HG02884 (cell line): Measurements from ENCODE around the gene CGB1.
"Not testable (repeated sequence)": the region's sequence is repeated elsewhere in the genome, so short reads cannot be mapped to it uniquely, and the experiment has no call there.

Source experiments
- ATAC-seq: cut with Tn5 transposase; IDR thresholded peaks from one replicate; pipeline ENCODE4 v1.9.1; 2021; ENCODE audit warnings: mild to moderate bottlenecking, moderate library complexity; ENCODE audit not compliant: unreplicated experiment

Gene CGB1

DNA sequence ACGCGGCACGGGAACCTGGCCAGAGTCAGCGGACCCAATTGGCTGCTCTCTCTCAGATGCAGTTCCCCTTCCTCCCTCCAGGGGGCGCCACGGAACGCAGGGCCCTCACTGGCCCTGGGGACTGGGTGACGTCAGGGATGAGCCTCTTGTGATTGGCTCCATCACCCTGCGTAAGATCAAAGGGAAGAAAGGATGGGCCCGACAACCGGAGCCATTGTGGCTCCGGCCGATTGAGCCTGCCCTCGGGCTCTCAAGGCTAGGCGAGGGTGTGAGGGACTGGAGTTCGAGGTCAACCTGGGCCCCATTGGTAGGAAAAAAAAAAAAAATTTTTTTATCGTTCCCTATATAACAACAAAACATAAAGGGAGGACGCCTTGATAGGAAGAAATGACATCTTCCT lies at the start of gene CGB1:
Gene CGB1, minus strand, starts transcription at position 81 of the 400 bp plus-strand sequence. CDS start 184 bp downstream, outside the sequence.
- not testable (repeated sequence) for ATAC-seq

DNA sequence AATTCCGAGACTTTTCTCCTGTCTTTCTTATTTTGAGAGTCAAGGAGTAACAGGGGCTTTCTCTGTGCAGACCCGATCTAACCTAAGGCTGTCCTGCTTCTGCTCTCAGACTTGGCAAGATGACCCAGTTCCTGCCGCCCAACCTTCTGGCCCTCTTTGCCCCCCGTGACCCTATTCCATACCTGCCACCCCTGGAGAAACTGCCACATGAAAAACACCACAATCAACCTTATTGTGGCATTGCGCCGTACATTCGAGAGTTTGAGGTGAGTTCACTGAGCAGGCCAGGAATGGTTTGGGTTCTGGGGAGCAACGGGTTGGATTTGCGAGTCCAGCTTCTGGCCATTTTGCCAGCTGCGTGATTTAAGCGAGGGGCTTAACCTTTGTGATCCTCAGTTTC lies 49.6 kb upstream of the CGB1 start:
- no peak for ATAC-seq

DNA sequence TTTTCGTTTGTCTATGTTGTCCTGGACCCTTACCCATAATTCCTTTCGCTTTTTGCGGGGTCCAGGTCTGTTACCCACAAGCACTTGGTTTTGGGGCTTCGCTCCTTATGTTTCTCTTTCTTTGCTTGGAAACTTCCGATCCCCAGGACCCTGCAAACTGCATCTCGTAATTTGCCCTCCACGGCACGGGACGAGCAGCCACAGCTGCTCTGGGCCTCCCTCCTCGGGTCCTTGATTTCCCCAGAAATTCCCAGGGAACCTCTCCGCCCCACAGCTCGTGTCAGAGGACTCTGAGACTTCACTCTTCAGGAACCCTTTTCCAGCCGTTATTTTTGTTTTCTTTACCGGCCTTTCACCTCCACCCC lies 49.2 kb upstream of the CGB1 start:
- ATAC-seq, result no peak

DNA sequence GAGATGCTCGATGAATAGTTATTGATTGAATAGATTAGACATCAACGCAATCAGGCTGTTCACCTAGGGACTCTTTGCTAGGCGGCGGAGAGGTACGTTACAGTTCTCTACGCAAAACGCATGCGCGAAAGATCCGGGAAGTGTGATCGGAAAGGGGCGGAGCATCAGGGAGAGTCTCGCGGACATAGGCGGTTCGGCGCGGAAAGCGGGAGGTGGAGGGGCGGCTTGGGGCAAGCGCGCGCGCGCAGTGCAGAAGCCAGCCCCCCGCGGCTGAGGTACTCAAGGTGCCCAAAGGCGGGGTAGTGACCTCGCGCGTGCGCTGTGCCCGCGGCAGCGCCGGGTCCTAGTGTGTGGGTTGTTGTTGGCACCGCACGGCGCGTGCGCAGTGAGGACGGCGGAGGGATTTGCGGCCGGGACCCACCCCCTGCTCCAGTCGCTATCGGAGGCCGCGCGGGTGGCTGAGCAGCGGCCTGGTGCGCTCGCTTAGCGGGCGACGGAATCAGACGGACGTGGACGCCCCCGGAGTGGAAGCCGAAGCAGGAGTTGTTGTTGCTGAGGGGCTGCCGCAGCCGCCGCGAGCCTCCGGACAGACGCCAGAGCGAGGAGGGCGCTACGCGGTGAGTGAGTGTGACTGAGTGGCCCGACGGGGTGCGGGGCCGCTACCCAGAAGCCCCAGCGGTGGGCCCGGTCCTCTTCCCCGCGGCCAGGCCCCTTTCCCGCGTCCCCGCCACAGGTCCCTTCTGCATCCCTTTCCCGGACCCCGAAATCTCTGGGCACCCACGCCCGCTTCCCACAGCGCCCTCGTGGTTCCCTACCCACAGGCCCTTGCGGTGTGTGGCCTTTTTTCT lies 48.5 kb upstream of the CGB1 start, which contains the start of gene SNRNP70:
Gene SNRNP70, plus strand, starts transcription at position 432 of the 848 bp plus-strand sequence. CDS start 964 bp downstream, outside the sequence.
- no peak for ATAC-seq

DNA sequence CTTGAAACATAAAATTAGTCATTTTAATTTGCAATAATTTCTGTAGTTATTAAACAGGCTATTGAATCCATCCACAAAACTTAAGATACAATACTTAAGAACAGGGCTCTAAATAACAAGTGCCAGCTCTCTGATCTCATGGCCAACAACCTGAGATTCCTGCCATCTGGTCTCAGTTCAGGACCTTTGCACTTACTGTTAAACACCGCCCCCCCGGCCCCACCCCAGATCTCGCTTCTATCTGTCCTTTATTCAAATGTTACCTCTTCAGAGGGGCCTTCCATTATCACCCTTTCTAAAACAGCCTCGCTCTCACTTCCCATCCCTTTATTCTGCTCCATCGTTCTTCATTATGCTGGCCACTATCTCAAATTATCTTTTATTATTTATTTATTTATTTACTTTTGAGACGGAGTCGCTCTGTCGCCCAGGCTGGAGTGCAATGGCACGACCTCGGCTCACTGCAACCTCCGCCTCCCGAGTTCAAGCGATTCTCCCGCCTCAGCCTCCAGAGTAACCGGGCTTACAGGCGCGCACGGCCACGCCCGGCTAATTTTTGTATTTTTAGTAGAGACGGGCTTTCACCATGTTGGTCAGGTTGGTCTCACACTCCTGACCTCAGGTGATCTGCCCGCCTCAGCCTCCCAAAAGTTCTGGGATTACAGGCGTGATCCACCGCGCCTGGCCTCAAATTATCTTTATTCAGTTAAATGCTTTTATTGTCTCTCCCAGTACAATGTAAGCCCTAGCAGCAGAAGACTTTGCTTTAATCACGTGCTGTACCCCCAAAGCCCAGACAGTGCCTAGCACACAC lies 47.7 kb upstream of the CGB1 start:
- ATAC-seq, result no peak

DNA sequence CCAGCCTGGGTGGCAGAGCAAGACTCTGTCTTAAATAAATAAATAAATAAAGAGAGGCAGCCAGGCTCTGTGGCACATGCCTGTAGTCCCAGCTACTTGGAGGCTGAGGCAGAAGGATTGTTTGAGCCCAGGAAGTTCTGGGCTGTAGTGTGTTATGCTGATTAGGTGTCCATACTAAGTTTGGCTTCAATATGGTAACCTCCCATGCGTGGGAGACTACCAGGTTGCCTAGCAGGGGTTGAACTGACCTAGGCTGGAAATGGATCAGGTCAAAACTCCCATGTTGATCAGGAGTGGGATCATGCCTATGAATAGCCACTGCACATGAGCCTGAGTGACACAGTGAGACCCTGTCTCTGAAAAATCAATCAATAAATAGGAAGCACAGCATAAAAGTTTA lies 44.6 kb upstream of the CGB1 start:
- ATAC-seq, result no peak

DNA sequence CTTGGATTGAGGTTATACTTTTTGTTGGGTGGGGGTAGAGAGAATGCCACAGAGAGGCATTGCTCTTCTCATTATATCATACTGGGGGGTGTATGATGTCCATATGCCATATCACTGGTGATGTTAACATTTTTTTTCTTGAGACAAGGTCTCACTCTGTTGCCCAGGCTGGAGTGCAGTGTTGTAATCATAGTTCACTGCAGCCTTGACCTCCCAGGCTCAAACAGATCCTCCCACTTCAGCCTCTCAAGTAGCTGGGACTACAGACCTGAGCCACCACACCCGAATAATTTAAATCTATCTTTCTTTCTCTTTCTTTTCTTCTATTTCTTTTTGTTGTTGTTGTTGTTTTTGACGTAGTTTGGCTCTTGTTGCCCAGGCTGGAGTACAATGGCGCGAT lies 43.7 kb upstream of the CGB1 start:
- no peak for ATAC-seq

DNA sequence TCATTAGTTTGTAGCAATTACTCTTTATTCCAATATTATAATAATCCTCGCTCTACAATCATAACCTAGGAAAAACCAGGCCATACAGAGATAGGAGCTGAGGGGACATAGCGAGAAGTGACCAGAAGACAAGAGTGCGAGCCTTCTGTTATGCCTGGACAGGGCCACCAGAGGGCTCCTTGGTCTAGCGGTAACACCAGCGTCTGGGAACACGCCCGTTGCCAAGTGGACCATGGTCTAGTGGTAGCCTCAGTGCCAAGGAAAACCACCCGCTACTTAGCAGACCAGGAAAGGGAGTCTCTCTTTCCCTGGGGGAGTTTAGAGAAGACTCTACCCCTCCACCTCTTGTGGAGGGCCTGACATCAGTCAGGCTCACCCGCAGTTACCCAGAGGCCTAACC lies 38.2 kb upstream of the CGB1 start:
- not testable (repeated sequence) for ATAC-seq

DNA sequence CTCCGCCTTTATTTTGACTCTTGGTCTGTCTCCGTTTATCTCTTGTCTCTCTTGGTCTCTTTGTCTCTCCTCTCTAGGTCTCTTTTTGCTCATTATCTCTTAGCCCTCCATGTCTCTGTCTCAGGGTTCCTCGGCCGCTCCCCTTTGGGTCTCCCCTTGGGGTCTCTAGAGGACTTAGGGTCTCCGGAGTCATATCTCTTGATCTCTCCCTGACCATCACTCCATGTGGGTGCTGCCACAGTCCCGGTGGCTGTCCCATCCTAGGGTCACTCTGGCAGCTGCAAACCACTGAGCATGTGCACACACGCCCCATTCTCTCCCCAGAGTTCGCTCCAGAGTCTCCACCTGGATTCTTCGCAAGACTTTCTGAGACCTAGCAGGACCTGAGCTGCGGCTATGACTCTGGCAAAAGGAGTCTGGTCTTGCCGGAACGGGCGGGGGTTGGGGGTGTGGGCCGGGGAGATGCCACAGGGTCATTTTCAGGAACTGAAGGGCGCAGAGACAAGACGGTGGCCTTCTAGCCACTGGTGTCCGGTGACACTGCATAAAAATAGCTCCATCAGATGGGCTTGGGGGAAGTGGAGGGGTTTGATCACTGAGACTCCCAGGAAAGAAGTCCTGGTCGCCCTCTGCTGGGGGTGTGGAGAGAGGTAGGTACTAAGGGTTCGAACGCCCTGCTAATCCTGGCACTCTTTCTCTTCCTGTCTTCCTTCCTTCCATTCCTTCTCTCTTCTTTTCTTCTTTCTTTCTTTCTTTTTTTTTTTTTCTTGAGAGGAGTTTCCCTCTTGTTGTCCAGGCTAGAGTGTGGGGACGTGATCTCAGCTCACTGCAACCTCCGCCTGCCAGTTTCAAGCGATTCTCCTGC lies 37.1 kb upstream of the CGB1 start:
- ATAC-seq, result no peak

DNA sequence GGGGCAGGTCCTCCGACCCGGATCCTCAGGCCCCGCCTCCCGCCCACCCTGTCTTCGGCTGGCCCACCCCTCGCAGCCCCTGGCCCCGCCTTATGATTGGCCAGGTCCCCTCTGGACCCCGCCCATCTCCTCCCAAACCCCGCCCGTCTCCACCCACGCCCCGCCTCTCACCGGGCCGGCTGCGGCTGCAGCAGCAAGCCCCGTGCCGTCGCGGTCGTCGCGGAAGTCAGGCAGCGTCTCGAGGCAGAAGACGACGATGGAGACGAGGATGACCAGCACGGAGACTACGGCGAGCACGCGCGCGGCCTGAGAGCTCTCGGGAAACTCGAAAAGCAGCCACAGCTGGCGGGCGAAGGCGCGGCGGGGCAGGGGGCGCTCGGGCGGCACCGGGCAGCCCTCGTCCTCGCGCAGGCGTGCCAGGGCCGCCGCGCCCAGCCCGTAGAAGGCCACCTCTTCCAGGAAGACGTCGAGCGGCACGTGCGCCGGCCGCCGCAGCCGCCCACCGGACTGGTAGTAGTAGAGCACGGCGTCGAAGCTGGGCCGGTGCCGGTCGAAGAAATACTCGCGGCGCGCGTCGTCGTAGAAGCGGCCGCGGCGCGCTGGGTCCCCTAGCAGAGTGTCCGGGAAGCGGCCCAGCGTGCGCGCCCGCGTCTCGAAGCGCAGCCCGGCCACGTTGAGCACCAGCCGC lies 35.3 kb upstream of the CGB1 start:
- no peak for ATAC-seq

DNA sequence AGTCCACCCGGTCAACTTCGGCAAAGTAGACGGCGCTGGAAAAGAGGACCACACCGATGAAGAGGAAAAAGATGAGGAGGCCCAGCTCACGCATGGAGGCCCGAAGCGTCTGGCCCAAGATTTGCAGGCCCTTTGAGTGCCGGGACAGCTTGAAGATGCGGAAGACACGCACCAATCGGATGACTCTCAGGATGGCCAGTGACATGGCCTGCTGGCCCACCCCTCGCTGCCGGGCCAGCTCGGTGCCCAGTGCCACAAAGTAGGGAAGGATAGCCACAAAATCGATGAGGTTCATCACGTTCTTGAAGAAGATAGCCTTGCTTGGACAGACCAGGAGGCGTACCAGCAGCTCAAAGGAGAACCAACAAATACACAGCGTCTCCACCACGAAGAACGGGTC lies 33.7 kb upstream of the CGB1 start:
- ATAC-seq, result no peak

DNA sequence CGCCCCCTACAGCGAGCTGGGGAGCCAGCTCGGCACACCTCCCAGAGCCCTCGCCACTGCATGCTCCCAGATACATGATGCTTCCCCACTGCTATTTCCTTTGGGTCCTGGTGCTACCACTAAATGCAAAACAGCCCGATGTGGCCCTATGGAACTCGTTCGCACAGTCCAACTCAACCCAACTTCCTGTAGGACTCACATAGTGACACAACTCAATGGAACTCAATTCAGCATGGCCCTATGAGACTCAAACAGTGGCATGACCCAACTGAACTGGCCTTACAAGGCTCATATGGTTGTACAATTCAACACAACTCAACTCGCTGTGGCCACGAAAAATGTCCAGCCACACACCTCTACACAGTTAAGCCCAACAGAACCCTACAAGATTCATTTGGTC lies 32.3 kb upstream of the CGB1 start:
- no peak for ATAC-seq

DNA sequence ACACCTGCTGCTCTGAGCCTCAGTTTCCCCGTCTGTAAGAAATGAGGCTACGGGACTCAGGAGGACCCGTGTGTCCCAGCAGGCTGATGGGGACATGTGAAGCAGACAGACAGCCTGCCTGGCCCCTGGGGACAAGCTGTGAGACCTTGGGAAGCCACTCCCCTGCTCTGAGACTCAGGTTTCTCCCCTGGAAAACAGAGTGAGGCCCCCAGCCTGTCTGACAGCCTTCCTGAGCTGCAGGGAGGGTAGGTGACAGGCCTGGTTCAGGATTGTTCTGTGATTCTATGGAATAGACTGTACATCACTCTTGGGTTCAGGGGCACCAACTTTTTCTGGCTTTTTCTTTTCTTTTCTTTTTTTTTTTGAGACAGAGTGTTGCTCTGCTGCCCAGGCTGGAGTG lies 30.9 kb upstream of the CGB1 start:
- no peak for ATAC-seq

DNA sequence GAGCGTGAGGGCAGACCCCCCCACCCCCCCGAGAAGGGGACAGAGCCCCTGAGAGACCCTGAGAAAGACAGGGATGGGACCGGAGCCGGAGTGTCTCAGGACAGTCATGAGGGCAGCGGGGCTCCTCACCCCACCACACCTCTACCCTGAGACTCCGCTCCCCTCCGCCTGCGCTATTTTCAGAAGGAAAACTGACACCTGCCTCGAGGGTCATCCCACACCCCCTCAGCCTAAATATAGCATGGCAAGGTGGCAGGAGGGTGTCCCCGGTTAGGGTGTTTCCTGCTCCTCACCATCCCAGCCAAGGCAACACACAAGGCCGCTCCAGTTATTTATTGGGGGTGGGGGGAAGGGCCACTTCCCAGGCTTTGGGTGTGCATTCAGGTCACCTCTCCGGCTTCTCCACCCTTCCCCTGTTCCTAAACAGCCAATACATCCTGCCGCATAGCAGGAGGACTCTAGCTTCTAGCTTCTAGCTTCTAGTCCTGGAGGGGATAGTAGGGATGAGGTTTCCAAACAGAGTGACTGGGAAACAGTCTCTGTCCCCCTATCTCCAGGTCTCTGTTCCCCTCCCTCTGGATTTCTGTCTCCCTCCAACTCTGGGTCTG lies 29.3 kb upstream of the CGB1 start:
- ATAC-seq, result no peak

DNA sequence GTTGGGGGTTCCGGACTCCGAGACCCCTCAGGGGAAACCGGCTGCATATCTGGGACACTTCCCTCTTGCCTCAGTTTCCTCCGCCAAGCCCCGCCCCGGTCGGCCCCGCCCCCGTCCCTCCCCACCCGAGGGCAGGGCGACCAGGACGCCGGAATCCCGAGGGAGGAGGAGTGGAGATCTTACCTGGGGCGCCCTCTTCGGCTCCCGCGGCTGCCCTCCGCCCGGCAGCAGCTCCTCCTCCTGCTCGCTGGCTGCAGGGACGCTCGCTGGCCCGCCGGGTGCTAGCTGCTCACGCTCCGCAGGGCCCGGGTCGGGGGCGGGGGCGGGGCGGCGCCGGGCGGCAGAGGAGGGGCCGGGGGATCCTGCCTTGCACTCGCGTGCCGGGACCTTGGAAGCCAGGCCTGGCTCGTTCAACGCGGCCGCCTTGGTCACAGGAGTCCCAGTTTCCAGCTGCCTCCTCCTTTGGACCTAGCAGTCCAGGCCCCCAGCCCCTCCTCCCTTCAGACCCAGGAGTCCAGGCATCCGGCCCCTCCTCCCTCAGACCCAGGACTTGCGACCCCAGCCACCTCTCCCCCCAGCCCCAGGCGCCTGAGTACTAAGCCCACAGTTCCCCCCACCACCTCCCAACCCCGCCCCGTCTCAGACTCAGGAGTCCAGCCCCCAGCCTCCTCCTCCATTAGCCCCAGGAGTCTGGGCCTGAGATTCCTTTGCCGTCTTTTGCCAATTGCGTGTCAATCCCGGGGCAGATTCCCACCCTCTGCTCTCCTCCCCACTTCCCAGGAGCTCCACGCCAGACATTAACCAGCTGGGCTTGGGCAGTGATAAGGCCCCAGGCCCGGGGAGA lies 28.3 kb upstream of the CGB1 start, which contains the start of gene NTF4:
Gene NTF4, minus strand, starts transcription at position 51 of the 844 bp plus-strand sequence. CDS start 2,821 bp downstream, outside the sequence.
- no peak for ATAC-seq

DNA sequence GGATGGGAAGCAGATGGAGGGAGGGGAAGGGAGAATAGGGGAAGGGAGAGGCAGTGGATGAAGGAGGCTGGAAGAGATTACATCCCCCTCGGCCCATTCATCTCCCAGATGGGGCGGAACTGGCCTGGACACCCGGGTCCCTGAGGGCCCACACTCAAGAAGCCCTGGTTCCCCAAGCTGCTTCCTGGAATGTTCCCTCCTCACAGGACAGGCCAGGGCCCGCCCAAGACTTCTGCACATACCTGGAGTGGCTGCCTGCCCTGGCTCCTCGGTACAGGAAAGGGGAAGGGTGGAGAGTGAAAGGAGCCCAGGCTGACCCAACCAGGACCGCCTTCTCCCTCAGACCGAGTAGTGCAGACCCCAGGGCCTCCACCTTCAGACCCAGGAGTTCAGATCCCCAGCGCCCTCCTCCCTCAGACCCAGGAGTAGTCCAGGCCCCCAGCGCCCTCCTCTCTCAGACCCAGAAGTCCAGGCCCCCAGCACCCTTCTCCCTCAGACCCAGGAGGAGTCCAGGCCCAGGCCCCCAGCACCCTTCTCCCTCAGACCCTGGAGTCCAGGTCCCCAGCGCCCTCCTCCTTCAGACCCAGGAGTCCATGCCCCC lies 27.4 kb upstream of the CGB1 start:
- ATAC-seq, result no peak

DNA sequence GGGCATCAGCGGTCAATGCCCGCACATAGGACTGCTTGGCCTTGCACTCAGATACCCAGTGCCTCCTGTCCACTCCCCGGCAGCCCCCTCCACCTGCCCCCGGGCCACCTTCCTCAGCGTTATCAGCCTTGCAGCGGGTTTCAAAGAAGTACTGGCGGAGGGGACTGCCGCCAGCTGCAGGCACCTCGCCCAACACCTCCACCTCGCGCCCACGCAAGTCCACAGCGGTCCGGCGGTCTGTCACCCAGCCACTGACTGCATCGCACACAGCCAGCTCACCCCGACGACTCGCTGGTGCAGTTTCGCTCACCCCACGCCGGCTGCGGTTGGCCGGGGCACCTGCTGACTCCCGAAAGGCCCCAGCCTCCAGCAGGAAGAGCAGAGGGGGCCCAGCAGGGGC lies 24.8 kb upstream of the CGB1 start:
- ATAC-seq, result no peak

DNA sequence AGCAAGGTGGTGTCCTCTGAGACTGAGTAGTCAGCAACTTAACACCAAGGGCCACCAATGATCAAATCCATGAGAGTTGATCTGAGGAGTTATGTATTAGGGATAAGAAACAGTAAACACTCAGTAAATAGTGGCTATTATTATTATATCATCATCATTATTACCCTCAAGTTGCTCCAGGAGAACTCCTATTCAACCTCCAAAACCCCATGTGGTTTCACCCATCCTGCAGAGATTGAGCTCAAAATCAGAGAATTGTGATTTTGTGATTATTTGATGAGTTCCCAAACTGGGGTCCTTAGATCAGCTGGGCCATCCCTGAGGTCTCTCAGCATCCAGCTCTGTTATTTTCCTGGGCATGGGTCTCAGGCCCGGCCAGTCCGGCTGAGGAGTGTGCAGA lies 24.3 kb upstream of the CGB1 start:
- ATAC-seq, result no peak

DNA sequence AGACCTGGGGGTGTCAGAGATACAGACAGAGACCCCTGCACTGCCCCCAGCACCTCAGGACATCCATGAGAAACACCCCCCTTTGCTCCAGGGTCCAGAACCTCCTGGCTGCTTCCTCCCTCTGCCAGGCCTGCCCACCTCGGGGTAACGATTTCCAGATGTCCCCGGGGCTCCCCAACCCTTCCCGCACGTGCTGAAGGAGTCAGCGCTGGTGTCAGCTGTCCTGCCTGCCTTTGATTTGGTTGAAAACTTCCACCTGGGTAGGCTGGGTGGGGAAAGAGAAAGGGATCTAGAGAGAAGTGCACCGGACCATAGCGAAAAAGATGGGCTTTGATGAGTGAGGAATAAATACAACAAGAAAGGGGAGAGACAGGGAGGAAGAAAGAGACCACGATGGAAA lies 22.4 kb upstream of the CGB1 start:
- no peak for ATAC-seq
